Activated naive CD8-positive, alpha-beta T cell treated with anti-CD3 and anti-CD28 coated beads, Interleukin-2, amount 50 U/mL, for 16 hours (primary cell): Measurements from ENCODE around the gene ERCC3.

Experiments used
- DNase-seq: peaks from one replicate; pipeline ENCODE4 v3.0.0-alpha.2; 2020; ENCODE audit warnings: low read depth, low spot score

ERCC3 gene

DNA sequence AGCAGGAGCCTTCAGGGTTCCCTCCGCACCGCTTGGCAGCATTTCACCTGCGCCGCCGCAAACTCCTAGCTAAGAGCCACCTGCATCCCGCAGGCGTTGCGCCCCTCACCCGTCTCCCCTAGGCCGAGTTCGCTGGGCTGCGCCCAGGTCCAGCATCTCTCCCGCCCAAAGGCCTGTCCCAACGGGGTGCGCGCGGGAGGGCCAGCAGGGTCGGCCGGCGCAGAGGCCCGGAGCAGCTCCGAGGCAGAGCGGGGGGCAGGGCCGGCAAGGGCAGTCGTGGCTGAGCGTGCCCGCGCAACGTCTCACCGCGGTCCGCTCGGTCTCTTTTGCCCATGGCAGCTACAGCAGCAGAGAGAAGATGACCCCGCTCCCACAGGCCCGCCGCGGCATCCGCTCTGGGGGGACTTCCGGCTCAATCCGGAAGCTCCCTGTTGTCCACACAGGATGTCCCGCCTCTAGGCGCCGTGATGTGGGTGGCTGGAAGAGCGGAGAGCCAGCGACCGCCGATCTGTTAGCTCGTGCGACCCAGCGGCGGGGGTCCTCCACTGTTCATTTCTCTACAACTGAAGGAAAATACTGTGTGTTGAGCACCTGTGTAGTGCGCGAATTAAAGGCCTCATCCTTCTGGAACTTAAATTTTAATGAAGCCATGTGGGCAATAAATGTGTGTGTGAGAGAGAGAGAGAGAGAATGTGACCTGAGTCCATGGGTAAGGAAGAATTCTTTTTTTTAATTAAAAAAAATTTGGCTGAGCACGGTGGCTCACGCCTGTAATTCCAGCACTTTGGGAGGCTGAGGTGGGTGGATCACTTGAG is at the start of gene ERCC3:
ERCC3 (minus strand) TSS at position 397 of the 815 bp plus-strand sequence; CDS start at position 334, 63 bp downstream.
- DNase-seq, result peak; percentile 77

DNA sequence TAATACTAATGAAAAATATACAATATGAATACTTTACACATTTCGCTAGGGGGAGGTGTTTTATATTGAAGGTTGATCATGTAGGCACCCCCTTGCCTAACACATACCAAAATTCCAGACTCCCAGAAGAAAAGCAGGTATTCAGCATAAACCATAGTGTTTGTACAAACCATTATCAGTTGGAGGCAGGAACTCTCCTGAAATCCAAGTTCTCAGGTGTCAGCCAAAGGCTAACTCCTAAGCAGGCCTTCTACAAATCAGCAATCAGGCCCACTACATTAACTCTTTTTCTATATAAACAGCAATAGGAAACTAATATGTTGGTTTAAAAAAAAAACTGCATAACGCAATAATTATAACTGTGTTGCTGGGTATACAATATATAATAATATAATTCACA is 49.3 kb upstream of the ERCC3 start:
- no peak for DNase-seq

DNA sequence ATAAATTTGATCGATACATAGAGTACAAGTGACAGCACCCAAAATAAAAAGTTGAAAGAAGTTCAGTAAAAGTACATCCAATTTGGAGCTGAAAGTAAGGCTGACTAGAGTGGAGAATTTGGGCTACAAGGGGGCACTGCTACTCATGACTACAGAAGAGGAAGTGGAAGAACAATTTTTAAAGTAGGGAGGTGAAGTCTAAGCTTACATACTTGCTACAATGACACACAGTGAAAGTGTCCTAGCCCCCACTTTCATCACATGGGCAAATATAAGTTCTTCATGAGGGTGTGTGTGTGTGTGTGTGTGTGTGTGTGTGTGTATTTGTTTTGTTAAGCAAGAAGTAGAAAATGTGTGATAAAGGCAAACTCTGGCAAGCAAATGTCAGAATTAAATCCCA is 48.2 kb upstream of the ERCC3 start:
- DNase-seq, result no peak

DNA sequence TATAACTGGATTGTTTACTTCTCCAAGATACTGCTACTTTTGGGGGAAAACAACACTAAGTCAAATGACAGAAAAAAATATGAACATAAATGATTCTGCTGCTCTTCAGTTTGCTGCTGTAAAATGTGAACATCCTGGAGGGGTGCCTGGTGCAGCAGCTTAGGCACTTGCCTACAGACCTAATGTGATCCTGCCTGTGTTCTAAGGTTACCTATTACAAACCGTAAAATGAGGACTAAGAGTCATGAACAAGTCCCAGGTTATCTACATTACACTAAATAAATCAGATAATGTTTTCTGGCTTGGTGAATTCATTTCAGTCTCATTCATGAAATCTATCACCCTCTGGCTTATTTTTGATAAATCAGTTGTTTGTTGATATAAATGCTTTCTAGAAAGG is 38.4 kb upstream of the ERCC3 start:
- DNase-seq, result no peak

DNA sequence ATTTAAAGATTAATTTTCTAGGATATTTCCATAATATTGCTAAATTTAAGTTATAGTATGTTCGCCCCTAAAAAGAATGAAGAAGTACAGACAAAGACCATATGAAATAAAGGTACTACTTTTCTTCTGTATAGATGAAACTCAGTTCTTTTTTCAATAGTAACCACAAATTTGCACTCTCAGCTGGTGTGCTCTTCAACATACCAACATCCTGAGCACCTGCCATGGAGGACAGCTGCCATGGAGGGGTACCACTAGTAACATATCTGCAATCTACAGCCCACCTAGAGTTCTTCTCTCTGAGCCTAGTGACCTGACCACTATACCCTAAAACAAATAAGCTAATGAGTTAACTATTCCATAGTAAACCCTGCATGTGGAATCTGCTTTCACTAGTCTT is 36.8 kb upstream of the ERCC3 start:
- DNase-seq, result no peak

DNA sequence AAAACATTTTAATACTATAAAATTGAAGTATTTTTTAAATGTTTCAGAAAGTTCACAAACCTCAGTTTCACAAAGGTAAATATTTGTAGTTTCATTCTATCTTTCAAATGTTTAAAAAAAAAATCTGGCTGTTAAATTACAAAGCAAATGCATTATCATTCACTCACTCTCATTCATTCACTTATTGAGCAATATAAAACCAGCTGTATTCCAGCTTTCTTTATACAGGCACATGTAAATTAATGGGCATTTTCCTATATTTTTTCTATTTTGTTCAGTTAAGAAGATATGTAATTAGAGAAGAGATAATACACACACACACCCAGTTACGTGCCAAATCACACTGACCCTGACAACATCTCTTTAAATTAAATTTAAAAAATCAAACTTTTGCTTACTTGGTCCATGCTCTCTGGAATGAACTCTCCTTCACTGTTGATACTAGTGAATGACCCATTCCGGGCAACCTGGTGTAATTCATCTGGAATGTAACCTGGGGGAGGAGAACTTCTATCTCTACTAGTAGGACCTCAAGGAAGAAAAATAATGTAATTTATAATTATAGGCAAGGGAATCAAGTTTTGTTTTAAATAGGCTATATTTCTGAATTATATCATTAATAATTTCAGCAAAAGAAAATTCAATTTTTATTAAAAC is 32.5 kb upstream of the ERCC3 start:
- no peak for DNase-seq

DNA sequence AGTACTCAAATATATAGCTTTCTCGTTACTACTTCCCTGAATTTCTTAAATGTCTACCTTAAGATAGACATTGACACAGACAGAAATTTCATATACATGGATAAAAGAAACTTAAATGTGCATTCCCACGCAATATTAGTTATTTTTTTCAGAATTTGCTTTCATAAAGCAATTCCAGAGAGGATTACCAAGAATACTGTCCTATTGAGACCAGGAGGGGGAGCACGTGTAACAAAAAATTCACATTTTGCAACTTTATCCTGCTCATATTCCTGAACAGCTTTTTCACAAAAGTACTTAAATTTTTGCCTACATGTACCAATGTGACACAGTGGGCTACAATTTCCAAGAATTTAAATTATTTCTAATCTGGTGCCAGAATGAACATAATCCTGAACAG is 30.7 kb upstream of the ERCC3 start:
- no peak for DNase-seq

DNA sequence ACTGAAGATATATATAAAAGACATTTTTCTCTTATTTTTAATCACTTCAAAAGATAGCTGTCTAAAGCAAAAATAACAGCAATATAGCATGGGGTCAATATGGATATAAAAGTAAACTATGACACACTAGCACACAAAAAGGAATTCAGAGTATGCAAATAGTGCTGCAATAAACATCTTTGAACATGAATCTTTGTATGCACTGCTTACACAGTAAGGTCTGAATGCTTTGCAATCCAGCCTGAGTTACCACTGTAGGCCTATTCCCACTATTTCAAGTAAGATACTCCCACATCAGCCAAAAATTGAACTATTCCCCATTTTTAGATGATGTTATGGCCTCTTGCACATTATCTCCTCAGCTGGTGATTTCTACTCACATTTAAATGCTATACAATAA is 27.4 kb upstream of the ERCC3 start:
- no peak for DNase-seq

DNA sequence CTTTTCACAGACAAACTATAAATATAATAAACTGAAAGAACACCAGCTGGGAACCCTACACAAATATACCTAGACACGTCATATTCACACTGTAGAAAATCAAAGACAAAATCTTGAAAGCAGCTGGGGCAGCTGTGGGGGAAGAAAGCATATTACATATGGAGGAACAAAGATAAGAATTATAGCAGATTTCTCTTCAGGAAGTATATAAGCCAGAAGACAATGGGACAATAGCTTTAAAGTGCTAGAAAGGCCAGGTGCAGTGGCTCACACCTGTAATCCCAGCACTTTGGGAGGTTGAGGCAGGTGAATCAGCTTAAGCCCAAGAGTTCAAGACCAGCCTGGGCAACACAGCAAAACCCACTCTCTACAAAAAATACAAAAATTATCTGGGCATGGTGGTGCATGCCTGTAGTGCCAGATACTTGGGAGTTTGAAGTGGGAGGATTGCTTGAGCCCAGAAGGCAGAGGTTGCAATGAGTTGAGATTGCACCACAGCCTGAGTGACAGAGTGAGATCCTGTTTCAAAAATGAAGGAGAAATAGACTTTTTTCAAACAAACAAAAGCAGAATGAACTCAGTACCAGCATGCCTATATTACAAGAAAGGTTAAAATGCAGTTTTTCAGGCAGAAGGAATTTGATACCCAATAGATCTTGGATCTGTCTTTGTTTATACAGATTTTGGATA is 26.8 kb upstream of the ERCC3 start:
- DNase-seq, result no peak

DNA sequence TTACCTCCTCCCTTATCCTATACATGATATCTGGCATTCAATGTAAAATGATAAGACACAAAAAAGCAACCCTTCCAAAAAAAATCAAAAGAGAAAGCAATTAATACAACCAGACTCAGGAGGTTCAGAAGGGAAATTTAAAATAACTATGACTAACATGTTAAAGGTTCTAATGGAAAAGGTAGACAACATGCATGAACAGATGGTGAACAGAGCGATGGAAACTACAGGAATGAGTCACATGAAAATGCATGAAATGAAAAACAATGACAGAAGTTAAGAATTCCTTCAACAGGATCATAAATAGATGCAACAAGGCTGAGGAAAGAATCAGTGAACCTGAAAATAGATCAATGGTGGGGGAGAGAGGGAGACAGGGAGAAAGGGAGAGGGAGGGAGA is 26.1 kb upstream of the ERCC3 start:
- no peak for DNase-seq

DNA sequence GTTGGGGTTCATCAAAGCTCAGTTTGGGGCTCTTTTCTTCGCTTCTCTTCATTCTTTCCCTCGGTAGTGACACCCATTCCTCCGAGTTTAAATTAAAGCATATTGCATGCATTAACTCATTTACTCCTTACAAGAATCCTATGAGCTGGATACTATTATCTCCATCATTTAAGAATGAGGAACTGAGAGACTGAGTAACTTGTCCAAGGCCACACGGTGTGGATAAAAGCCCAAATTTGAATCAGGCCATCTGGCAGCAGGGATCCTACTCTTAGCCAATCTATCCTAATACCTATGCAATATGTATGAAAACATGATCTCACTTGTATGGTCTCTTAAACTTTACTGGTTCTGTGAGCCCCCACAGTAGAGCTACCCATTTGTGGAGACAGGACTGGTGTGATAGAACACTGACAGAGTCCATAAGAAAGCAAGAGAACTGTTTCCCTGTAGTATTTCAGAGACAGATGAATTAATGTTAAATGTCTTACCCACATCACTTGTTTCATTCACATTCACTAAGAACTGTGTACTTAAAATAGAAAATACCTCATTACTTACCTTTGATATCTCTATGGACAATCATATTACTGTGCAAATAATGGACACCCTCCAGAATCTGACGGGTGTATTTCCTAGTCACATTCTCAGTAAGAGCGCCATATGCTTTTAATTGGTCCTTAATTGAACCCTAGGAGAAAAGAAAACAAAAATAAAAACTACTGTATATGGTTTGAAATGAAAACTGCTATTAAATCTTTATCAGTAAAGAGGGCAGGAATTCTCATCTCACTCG is 20.4 kb upstream of the ERCC3 start:
- DNase-seq, result no peak

DNA sequence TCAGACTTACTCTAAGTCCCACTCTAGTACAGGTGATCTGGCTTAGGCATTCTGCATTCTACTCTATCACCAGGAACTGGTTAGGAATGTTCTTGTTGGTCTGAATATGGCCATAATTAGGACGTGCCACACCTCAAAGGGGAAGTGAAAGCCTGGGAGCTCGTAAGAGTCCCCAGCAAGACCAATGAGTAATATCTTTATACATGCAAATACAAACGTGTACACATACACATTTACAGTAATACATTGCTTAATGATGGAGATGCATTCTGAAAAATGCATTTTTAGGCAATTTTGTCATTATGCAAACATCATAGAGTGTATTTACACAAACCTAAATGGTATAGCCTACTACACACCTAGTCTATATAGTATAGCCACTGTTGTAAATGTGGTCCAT is 19.5 kb upstream of the ERCC3 start:
- no peak for DNase-seq

DNA sequence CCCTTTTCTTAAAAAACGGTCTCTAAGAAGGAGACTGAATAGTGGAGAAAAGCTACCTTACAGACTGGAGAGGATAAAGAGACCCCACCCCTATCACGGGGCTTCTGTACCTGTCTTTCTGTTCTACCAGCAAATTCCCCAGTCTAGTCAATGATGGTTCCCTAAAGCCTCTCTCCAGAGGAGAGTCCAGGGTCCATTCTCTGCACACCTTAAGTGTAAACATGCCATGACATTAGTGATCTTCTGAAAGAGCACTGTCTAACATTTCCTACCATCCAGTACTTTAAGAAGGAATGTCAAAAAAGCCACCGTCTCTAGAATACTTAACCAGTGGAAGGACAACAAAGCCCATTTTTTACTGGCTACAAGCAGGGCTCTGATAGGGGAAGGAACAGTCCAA is 17.0 kb upstream of the ERCC3 start:
- no peak for DNase-seq

DNA sequence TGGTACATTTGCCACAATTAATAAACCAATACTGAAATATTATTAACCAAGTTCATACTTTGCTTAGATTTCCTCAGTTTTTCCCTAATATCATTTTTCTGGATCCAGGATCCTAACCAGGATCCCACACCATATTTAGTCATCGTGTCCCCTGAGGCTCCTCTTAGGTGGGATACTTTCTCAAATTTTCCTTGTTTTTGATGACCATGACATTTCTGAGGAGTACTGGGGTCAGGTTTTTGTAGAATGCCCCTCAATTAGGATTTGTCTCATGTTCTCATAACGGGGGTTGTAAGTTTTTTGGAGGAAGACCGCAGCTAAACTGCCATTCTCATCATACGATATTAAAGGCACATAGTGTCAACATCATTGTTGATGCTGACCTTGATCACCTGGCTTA is 15.5 kb upstream of the ERCC3 start:
- DNase-seq, result no peak

DNA sequence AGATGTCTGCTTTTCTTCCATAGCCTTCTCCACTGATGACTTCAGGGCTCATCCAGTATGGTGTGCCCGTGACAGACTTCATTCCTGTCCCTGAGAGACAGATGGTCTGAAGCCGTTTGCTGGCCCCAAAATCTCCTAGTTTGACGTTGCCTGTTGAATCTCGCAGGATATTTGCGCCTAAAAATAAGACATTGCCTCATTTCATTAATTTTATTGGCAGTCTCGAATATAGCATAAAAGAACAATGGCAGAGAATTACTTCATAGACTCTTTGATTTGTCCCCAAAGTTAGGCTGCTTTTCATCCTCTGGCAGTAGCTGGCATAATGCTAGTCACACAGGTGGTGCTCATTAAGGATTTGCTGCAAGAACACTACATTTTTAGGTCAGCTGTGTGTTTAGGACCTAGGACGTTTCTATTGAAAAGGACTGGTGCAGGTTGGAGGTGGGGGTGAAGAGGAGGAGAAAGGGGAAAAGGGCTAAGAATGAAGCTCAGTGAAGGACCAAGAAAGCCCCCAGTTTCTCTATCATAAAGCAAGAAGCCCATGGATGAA is 14.7 kb upstream of the ERCC3 start:
- no peak for DNase-seq

DNA sequence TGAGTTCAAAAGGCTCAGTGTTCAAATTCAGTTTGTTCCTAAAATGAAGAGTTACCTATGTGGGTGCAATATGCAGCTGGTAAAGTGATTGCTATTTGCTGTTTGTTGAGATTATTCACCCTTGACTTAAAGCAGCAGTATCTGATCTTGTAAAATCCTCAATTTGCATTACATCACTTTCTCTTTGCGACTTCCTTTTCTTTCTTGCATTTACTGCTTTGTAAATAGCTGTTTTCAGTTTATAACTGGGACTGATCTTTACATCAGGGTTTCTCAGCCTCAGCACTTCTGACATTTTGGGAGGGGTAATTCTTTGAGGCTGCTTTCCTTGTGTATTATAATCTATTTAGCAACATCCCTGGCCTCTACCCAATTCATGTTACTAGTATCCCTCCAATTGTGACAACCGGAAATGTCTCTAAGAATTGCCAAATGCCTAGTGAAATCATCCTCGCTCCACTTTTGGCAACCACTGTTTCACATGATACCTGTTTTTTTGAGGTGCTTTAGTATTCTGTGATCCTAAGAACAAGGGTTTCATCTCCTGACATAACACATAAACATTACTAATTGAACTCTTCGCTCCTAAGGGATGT is 12.1 kb upstream of the ERCC3 start:
- DNase-seq, result no peak

DNA sequence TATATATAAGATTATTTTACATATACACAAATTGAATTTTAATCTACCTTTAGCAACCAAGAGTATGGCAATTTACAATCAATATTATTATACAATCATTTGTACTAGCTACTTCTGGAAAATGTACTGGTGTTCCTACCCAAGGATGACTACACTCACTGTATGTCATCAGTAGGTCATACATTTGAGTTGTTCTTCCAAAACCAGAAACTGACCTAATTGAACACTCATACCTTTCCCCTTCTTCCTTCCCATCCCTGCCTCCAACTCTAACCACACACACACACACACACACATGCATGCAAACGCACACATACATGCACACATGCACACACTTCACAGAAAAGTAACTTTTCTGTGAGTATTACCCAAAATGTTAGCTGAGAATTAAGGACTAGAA is 8.2 kb upstream of the ERCC3 start:
- DNase-seq, result no peak

DNA sequence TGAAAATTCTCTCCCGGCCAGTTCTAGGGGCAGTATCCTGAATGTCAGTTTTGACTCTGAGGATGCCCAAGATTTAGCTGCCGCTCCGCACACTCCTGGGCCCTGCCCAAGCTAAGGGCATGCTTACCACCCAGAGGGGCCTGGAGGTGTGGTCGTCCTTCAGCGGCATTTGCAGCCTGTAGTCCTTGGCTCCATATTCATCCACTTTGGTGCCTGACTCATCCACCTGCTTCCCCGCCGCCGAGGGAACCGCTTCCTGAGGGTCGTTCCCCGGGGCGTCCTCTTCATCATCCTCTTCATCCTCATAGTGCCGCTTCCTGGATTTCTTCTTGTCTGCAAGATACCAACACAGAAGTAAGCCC is 577 bp downstream of the ERCC3 start:
- DNase-seq, result no peak

DNA sequence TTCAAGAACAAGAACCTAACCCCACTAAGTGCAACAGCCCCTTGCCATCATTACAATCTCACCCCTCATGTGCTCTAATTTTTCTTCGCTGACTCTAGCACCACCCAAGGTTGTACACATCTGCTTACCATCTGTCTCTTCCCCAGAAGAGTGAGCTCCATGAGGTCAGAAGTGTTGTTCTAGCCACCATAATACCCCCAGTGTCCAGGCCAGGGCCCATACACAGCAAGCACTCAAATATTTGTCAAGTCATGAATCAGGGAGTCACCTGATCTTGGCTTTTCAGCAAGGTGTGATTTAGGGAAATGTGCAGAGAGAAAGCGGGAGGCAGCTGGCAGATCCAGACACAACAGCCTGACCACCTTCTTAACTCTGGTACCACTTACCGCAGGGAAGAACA is 5.7 kb downstream of the ERCC3 start:
- DNase-seq, result no peak

DNA sequence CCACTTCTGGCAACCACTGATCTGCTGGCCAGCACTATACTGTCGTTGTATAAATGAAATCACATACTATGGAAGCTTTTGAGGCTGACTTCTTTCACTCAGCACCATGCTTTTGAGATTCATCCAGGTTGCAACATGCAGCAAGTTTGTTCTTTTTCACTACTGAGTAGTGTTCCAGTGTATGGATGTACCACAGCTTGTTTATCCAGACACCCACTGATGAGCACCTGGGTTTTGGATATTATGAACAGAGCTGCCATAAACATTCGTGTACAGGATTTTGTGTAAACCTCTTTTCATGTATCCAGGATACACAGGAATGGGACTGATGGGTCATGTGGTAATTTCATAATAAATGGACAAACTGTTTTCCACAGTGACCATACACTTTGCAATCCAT is 10.7 kb downstream of the ERCC3 start:
- DNase-seq, result no peak

DNA sequence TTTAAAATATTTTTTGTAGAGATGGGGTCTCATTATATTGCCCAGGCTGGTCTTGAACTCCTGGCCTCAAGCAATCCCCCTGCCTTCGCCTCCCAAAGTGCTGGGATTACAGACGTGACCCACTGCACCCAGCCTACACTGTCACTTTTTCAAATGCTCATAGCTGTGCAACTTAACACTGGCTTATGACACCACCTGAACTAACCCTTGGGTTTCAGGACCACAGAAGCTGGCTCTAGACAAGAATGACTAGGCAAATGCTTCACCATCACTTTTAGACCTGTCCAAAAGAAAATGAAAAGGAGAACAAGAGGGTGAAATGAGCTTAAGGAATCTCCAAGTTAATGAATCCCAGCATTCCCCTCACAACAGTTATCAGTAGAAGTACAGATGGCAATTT is 13.3 kb downstream of the ERCC3 start:
- no peak for DNase-seq
